Muscle of leg (tissue), 11 donors: ENCODE measurements around the gene GSTM2. TPM values are rescaled to one million over a fixed set of nuclear protein-coding genes. Genes with fewer than 3 reads are reported as not detected.
"Not testable (repeated sequence)": the region's sequence is repeated elsewhere in the genome, so short reads cannot be mapped to it uniquely, and the experiment has no call there.

Source experiments
- DNase-seq: peaks from one replicate; pipeline ENCODE4 v3.0.0; 2013
- H3K27ac ChIP-seq: one replicate; pipeline ENCODE4 v1.5.1; 2013; ENCODE audit warnings: mild to moderate bottlenecking, low read length, control low read depth
- H3K27me3 ChIP-seq: one replicate; pipeline ENCODE4 v1.6.1; 2013; ENCODE audit warnings: low read length; ENCODE audit not compliant: control insufficient read depth, insufficient read depth
- H3K36me3 ChIP-seq: one replicate; pipeline ENCODE4 v1.6.1; 2013; ENCODE audit warnings: low read length; ENCODE audit not compliant: control insufficient read depth, insufficient read depth
- H3K4me1 ChIP-seq: one replicate; pipeline ENCODE4 v1.6.1; 2013; ENCODE audit warnings: low read length; ENCODE audit not compliant: control insufficient read depth, insufficient read depth
- H3K4me3 ChIP-seq: one replicate; pipeline ENCODE4 v1.5.1; 2013; ENCODE audit warnings: low read length, control low read depth
- H3K9me3 ChIP-seq: replicated peaks from 2 replicates; pipeline ENCODE4 v1.6.1; 2013; ENCODE audit warnings: low read depth, low read length; ENCODE audit not compliant: control insufficient read depth
- WGBS: methylation state at CpG from one replicate; pipeline ENCODE4 v1.1.5; 2013; ENCODE audit warnings: missing lambda C conversion rate; ENCODE audit not compliant: insufficient coverage; 5-methylcytosine and 5-hydroxymethylcytosine counted together
- polyA plus RNA-seq, 8 donors: library from polyadenylated mRNA; unstranded; fragments of 120-200 nt; gene quantifications; one replicate each; pipeline versions ENCODE4 v1.2.1 to v1.2.3, GENCODE V29; 2013; ENCODE audit warnings: inconsistent platforms in 1 of 8, low replicate concordance in 1 of 8; ENCODE audit not compliant: insufficient read length in 8 of 8, insufficient read depth in 1 of 8
- total RNA-seq: library from RNA; stranded (reverse); fragments of 120-200 nt; gene quantifications from one replicate; pipeline ENCODE4 v1.2.4, GENCODE V29; 2013

The GSTM2 gene
- total and polyA plus RNA-seq, 9 donors: 51.4 to 186 (median 142) TPM

DNA sequence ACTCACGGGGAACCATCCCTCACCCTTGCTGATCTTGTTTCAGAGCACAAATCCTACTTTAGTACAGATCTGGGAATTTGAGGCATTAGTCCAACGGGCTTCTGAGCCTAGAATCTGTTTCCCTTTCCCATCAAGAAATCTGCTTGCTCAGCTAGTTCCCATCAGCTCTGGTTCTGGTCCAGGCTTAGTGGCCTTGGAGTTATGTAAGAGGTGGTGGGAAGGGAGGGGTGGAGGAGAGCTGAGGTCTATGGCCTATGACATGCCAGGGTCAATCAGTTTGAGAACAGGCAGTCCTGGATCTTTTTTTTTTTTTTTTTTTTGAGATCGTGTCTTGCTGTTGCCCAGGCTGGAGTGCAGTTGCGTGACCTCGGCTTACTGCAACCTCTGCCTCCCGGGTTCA is 23.9 kb downstream of the GSTM2 start:
- no peak overlapping the region for H3K27ac ChIP-seq
- H3K9me3 ChIP-seq: no peaks in the 10 kb centered on the region
- no peak overlapping the region for H3K4me3 ChIP-seq
- H3K27me3 ChIP-seq: no peaks in the 10 kb centered on the region
- no peak for DNase-seq
- peaks cover 7% of the 10 kb centered on the region for H3K36me3 ChIP-seq
- no CpG with 5 or more reads among the region's 6 CpGs for WGBS
- peaks cover 3% of the 10 kb centered on the region for H3K4me1 ChIP-seq

DNA sequence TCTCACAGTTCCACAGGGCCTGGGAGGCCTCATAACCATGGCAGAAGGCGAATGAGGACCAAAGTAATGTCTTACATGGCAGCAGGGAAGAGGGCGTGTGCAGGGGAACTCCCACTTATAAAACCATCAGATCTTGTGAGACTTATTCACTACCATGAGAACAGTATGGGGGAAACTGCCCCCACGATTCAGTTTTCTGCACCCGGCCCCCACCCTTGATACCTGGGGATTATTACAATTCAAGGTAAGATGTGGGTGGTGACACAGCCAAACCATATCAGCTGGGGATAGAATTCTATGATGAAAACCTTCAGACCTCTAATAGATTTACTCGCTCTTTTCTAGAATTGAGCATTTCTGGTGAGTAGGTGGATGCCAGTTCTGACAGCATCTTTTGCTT is 26.5 kb downstream of the GSTM2 start:
- WGBS: no CpG with 5 or more reads among the region's 5 CpGs
- H3K4me1 ChIP-seq, H3K9me3 ChIP-seq, H3K4me3 ChIP-seq, H3K27me3 ChIP-seq, H3K27ac ChIP-seq, H3K36me3 ChIP-seq, DNase-seq: not testable (repeated sequence)

DNA sequence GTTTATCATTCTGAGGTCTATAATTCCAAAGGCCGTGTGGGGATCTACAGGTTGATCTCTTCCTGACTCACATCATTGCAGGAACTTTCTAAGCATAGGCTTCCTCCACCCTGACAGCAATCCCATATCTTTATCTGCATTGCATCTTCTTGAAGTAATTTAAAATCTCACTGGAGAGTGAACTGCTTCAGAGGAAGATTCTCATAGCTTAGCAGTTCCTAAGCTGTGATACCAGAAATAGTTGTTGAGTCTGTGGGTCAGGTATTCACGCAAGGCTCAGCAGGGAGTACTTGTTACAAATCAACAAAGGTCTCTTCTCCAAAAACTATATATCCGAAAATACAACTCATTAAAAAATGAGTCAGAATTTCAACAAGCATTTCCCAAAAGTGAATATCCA is 27.3 kb downstream of the GSTM2 start:
- not testable (repeated sequence) for H3K4me1 ChIP-seq, H3K4me3 ChIP-seq, H3K27ac ChIP-seq, DNase-seq, H3K9me3 ChIP-seq, H3K27me3 ChIP-seq, H3K36me3 ChIP-seq
- 100% methylated on average over 1 of the region's 3 CpGs for WGBS

DNA sequence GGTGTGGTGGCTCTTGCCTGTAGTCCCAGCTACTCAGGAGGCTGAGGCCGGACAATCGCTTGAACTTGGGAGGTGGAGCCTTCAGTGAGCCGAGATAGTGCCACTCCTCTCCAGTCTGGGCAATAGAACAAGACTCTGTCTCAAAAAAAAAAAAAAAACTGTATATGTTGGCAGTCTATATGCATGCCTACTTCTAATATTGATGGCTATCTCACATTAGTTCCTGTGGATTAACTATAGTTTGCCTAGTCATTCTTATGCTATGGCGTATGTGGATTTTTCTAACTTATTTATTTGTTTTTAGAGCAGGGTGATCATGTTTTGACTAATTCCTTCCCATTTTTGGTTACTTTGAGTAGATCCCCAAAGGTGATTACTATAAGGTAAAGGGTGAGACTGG is 29.2 kb downstream of the GSTM2 start:
- WGBS: no CpG with 5 or more reads among the region's 4 CpGs
- Histone ChIP-seq H3K9me3 (no peaks in the 10 kb centered on the region), H3K36me3 (no peaks in the 10 kb centered on the region), H3K4me3 (no peak overlapping the region), H3K27me3 (no peaks in the 10 kb centered on the region), H3K4me1 (no peaks in the 10 kb centered on the region), H3K27ac (no peak overlapping the region)
- DNase-seq: no peak

DNA sequence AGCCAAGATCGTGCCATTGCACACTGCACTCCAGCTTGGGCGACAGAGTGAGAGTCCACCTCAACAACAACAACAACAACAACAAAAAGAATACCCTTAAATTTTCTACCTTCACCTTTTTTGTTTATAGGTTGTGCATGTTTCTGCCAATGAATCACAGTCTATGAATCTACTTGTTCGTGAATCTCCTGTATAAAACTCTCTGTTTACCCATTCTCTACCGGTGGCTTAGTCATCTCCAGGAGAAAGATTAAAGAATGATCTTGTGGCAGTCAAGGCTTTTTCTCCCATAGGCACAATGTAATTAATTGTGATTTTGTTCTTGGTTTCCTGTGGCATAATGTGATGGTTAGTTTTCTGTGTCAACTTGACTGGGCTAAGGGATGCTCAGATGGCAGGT is 30.0 kb downstream of the GSTM2 start:
- H3K27me3 ChIP-seq, H3K4me3 ChIP-seq, H3K36me3 ChIP-seq, H3K4me1 ChIP-seq, DNase-seq, H3K27ac ChIP-seq, H3K9me3 ChIP-seq: not testable (repeated sequence)
- WGBS: no CpG with 5 or more reads among the region's 4 CpGs

DNA sequence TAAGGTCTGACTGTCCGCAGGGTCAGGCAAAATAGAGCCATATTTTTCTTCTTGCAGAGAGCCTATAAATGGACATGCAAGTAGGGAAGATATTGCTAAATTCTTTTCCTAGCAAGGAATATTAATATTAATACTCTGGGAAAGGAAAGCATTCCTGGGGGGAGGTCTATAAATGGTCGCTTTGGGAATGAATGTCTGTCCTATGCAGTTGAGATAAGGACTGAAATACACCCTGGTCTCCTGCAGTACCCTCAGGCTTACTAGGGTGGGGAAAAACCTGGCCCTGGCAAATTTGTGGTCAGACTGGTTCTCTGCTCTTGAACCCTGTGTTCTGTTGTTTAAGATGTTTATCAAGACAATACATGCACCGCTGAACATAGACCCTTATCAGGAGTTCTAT is 35.1 kb downstream of the GSTM2 start:
- H3K4me3 ChIP-seq, H3K27ac ChIP-seq, H3K9me3 ChIP-seq, H3K4me1 ChIP-seq, DNase-seq, H3K27me3 ChIP-seq, H3K36me3 ChIP-seq: not testable (repeated sequence)
- WGBS: 86% methylated on average over 1 of the region's 3 CpGs

DNA sequence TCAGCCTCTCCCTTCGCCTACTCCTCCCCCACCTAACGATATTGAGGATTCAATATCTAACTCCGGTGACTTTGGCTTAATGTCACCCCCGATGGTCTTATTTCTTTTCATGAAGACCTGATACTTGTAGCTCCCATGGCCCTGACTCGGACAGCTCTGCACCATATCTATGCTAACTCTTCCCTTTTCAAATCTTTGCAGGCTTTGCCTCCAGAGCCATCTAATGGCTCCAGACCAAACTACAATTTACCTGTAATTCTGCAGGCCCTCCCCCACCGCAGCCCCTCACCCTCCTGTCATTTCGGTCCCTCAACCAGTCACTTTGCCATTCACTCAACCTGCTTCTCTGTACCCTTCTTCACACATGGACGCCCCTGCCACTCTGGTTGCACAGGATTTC is 36.3 kb downstream of the GSTM2 start:
- no peaks in the 10 kb centered on the region for H3K36me3 ChIP-seq
- no peak for DNase-seq
- H3K27ac ChIP-seq: no peak overlapping the region
- H3K27me3 ChIP-seq: no peaks in the 10 kb centered on the region
- peaks cover 6% of the 10 kb centered on the region for H3K9me3 ChIP-seq
- H3K4me3 ChIP-seq: no peak overlapping the region
- WGBS: 77% methylated on average over 8 of the region's 8 CpGs
- H3K4me1 ChIP-seq: no peaks in the 10 kb centered on the region

DNA sequence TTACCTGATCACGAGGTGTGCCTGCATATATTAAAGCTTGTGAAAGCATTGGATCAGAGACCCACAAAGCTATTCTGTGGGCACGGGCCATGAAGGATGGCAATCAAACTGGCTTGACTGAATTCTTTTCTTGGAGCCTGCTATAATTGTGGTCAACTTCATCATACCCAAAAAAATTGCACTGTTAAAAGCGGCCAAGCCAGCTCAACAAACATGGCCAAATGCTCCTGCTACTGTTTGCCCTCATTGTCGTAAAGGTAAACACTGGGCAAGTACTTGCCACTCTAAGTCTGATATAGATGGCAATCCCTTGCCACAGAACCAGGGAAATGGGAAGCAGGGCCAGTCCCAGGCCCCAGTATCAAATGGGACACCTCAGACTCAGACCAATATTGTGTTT is 37.6 kb downstream of the GSTM2 start:
- 98% methylated on average over 4 of the region's 4 CpGs for WGBS
- no peak overlapping the region for H3K27ac ChIP-seq
- no peaks in the 10 kb centered on the region for H3K4me1 ChIP-seq
- no peak overlapping the region for H3K4me3 ChIP-seq
- peaks cover 6% of the 10 kb centered on the region for H3K9me3 ChIP-seq
- no peak for DNase-seq
- H3K36me3 ChIP-seq: no peaks in the 10 kb centered on the region
- no peaks in the 10 kb centered on the region for H3K27me3 ChIP-seq

DNA sequence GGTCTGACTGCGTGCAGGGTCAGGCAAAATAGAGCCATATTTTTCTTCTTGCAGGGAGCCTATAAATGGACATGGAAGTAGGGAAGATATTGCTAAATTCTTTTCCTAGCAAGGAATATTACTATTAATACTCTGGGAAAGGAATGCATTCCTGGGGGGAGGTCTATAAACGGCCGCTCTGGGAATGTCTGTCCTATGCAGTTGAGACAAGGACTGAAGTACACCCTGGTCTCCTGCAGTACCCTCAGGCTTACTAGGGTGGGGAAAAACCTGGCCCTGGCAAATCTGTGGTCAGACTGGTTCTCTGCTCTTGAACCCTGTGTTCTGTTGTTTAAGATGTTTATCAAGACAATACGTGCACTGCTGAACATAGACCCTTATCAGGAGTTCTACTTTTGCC is 41.1 kb downstream of the GSTM2 start:
- not testable (repeated sequence) for H3K36me3 ChIP-seq, H3K27me3 ChIP-seq, H3K9me3 ChIP-seq, H3K4me3 ChIP-seq, DNase-seq, H3K4me1 ChIP-seq, H3K27ac ChIP-seq
- 80% methylated on average over 1 of the region's 4 CpGs for WGBS

DNA sequence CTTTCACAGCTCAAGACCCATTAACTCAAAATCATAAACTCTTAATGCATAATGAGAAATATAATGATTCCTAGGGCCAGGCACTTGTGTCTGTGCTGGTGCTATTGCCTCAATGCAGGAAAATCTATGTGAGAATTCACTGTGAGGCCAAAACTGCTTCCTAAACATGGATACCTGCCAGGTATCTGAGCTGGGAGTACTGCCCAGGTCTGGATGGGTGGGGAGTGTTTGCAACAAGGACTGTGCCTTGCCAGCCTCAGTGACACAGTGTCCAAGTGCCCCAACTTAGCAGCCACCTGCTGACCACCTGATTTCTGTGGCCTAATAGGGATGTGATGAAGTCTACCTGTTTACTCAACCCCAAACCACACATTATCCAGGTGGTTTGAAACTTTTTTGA is 42.0 kb downstream of the GSTM2 start:
- not testable (repeated sequence) for H3K9me3 ChIP-seq, H3K4me3 ChIP-seq, H3K27me3 ChIP-seq, H3K36me3 ChIP-seq, DNase-seq, H3K27ac ChIP-seq, H3K4me1 ChIP-seq

DNA sequence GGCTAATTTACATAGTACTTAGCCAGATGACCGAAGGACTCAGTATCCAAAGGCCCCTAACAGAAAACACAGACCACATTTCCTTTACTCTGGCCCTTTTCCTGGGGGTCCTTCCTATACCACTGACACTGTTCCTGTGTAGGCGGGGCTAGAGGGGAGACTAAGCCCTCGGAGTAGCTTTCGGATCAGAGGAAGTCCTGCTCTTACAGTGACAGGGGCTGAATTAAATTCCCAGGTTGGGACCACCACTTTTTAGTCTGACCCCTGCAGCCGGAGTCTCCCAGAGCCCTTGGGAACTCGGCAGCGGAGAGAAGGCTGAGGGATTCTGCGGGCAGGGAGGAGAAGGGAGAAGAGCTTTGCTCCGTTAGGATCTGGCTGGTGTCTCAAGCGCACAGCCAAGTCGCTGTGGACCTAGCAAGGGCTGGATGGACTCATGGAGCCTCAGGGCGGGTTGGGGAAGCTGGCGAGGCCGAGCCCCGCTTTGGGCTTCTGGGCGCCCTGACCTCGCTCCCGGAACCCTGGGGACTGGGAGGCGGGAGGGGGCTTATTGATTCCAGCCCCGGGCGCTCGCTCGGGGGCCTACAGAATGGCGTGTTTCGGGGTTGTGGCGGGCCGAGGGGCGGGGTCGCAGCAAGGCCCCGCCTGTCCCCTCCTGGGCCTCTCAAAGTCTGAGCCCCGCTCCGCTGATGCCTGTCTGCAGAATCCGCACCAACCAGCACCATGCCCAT is 43.9 kb downstream of the GSTM2 start, which contains the start of gene GSTM5:
TSS of gene GSTM5 (plus strand) at position 659 of the 728 bp plus-strand sequence. CDS start at position 721, 62 bp downstream.
- 17% methylated on average over 26 of the region's 33 CpGs for WGBS
- not testable (repeated sequence) for H3K27me3 ChIP-seq, H3K9me3 ChIP-seq, H3K36me3 ChIP-seq, H3K27ac ChIP-seq, H3K4me1 ChIP-seq
- H3K4me3 ChIP-seq: peak within 1 kb of the TSS; percentile 51
- peak; percentile 67 for DNase-seq
